ENCODE measurements around the gene ZSCAN9.

The ZSCAN9 gene

GRCh38 chr6:28264834-28265401, 39.8 kb downstream of the ZSCAN9 start:
- H3K4me3 ChIP-seq (ENCODE audit: control insufficient read depth, low read depth, low read length) = no peak overlapping the region
- no peak for DNase-seq (ENCODE audit: low read depth)
- TF ChIP-seq CTCF (IDR thresholded peaks at IDR 0.05; ENCODE audit: control insufficient read depth, insufficient read depth, low read depth, low read length, missing control alignments) = no peak

- peak overlapping the region; percentile 90 for H3K4me3 ChIP-seq (ENCODE audit: control insufficient read depth, low read depth, low read length)
- TF ChIP-seq CTCF (IDR thresholded peaks at IDR 0.05; ENCODE audit: control insufficient read depth, insufficient read depth, low read depth, low read length, missing control alignments) = no peak
- DNase-seq (ENCODE audit: low read depth) = no peak
Observed at GRCh38 chr6:28266563-28266961, 41.5 kb downstream of the ZSCAN9 start.

GRCh38 chr6:28266962-28267694, 42.1 kb downstream of the ZSCAN9 start, which contains the start of gene ZSCAN26:
TSS of gene ZSCAN26 (plus strand) at chr6:28267143. CDS start at chr6:28271920, 4,777 bp downstream.
- peak within 1 kb of the TSS; percentile 90 for H3K4me3 ChIP-seq (ENCODE audit: control insufficient read depth, low read depth, low read length)
- no peak for TF ChIP-seq CTCF (IDR thresholded peaks at IDR 0.05; ENCODE audit: control insufficient read depth, insufficient read depth, low read depth, low read length, missing control alignments)
- DNase-seq (ENCODE audit: low read depth) = peak; percentile 55

GRCh38 chr6:28267695-28268059, 42.6 kb downstream of the ZSCAN9 start:
- H3K4me3 ChIP-seq (ENCODE audit: control insufficient read depth, low read depth, low read length) = peak overlapping the region; percentile 90

GRCh38 chr6:28269492-28269891, 44.4 kb downstream of the ZSCAN9 start:
- peak; percentile 74 for DNase-seq (ENCODE audit: low read depth)
- no peak for TF ChIP-seq CTCF (IDR thresholded peaks at IDR 0.05; ENCODE audit: control insufficient read depth, insufficient read depth, low read depth, low read length, missing control alignments)
- no peak overlapping the region for H3K4me3 ChIP-seq (ENCODE audit: control insufficient read depth, low read depth, low read length)

More at GRCh38 chr6:28267695-28268059, 42.6 kb downstream of the ZSCAN9 start:
- TF ChIP-seq CTCF (IDR thresholded peaks at IDR 0.05; ENCODE audit: control insufficient read depth, insufficient read depth, low read depth, low read length, missing control alignments) = no peak
- DNase-seq (ENCODE audit: low read depth) = no peak

- H3K4me3 ChIP-seq (ENCODE audit: control insufficient read depth, low read depth, low read length) = no peak overlapping the region
- no peak for DNase-seq (ENCODE audit: low read depth)
- TF ChIP-seq CTCF (IDR thresholded peaks at IDR 0.05; ENCODE audit: control insufficient read depth, insufficient read depth, low read depth, low read length, missing control alignments) = no peak
Observed at GRCh38 chr6:28274888-28275287, 49.8 kb downstream of the ZSCAN9 start.

Data from AG09309 (cell line).